Activated gamma-delta T cell treated with anti-CD3 and anti-CD28 coated beads, Interleukin-2, amount 50 U/mL, for 16 hours (primary cell): ENCODE measurements around the gene NXPH1.

Experiments
- DNase-seq: peaks from one replicate; pipeline ENCODE4 v3.0.0-alpha.2; 2020; ENCODE audit warnings: low read depth

NXPH1 gene

GRCh38 chr7:8597565-8597964 lies 164.2 kb downstream of the NXPH1 start:
- DNase-seq = no peak

GRCh38 chr7:8601121-8601520 lies 167.7 kb downstream of the NXPH1 start:
- no peak for DNase-seq

- DNase-seq = no peak
Observed at GRCh38 chr7:8605221-8605620, 171.8 kb downstream of the NXPH1 start.

- no peak for DNase-seq
Observed at GRCh38 chr7:8612584-8612983, 179.2 kb downstream of the NXPH1 start.

- no peak for DNase-seq
Observed at GRCh38 chr7:8613191-8613590, 179.8 kb downstream of the NXPH1 start.

GRCh38 chr7:8615019-8615418 lies 181.6 kb downstream of the NXPH1 start:
- DNase-seq = no peak

GRCh38 chr7:8618441-8619070 lies 185.1 kb downstream of the NXPH1 start:
- no peak for DNase-seq

GRCh38 chr7:8620169-8620568 lies 186.8 kb downstream of the NXPH1 start:
- no peak for DNase-seq

- no peak for DNase-seq
Observed at GRCh38 chr7:8625612-8626011, 192.2 kb downstream of the NXPH1 start.

GRCh38 chr7:8627325-8627724 lies 193.9 kb downstream of the NXPH1 start:
- no peak for DNase-seq

GRCh38 chr7:8628656-8629055 lies 195.2 kb downstream of the NXPH1 start:
- DNase-seq = no peak

- DNase-seq = no peak
Observed at GRCh38 chr7:8629504-8629903, 196.1 kb downstream of the NXPH1 start.

GRCh38 chr7:8637322-8637721 lies 203.9 kb downstream of the NXPH1 start:
- no peak for DNase-seq

- no peak for DNase-seq
Observed at GRCh38 chr7:8638076-8638475, 204.7 kb downstream of the NXPH1 start.

- no peak for DNase-seq
Observed at GRCh38 chr7:8639668-8640067, 206.3 kb downstream of the NXPH1 start.

GRCh38 chr7:8640671-8641070 lies 207.3 kb downstream of the NXPH1 start:
- no peak for DNase-seq

- DNase-seq = no peak
Observed at GRCh38 chr7:8668627-8669500, 235.5 kb downstream of the NXPH1 start.

- no peak for DNase-seq
Observed at GRCh38 chr7:8669501-8669851, 236.1 kb downstream of the NXPH1 start.

- DNase-seq = no peak
Observed at GRCh38 chr7:8684426-8684825, 251.0 kb downstream of the NXPH1 start.

- no peak for DNase-seq
Observed at GRCh38 chr7:8699875-8700624, 266.6 kb downstream of the NXPH1 start.

GRCh38 chr7:8702807-8703206 lies 269.4 kb downstream of the NXPH1 start:
- no peak for DNase-seq

GRCh38 chr7:8710124-8710523 lies 276.7 kb downstream of the NXPH1 start:
- no peak for DNase-seq

GRCh38 chr7:8714791-8715190 lies 281.4 kb downstream of the NXPH1 start:
- DNase-seq = no peak
